ENCODE measurements around the gene EPS8L3. TPM values are rescaled to one million over a fixed set of nuclear protein-coding genes. Genes with fewer than 3 reads are reported as not detected.
A peak's percentile ranks its signal among the peaks of the same experiment; 100 is the strongest.

The EPS8L3 gene
- total RNA-seq, 2 experiments from 2014 or later, result not detected

DNA sequence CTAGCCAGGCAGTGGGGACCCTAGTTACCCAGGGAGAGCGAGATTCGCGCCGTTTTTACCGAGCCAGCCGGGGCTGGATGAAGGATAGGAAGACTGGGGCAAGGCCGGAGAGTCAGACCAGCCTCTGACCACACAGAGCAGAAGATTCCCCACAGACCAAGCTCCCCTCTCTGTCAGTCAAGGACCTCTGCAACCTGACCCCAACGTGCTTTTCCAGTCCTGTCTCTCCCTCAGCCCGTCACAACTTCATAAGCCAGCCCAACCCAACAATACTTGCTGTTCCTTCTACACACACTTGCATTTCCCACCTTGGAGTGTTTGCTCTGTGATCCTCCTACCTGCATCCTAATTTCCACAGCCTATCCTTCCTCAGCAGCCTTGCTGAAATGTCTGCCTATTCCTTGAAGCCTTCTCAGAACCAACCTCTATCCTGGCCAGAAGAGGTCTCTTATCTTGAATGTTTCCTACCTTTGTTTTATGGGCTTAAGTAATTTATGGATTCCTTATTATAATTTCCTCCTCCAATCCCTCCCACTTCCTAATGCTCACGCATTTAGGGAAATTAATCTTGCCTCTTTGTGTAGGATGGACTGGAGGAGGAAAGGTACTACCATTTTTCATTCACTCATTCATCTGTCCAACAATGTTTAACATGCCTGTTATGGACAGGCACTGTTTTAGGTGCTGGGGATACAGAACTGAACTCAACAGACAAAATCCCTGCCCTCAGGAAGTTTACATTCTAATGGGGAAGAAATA lies 22.9 kb downstream of the EPS8L3 start, which contains the start of gene GSTM3:
GSTM3 (minus strand) TSS at position 424 of the 759 bp plus-strand sequence. CDS start 751 bp downstream, outside the sequence.
- Mint-ChIP-seq H3K4me1 (ENCODE audit: low read depth) (peaks cover 8% of the 10 kb centered on the region), H3K9me3 (no peaks in the 10 kb centered on the region), H3K36me3 (ENCODE audit: low read depth) (peaks cover 11% of the 10 kb centered on the region), H3K27ac (peak within 1 kb of the TSS; percentile 79), H3K4me3 (peak within 1 kb of the TSS; percentile 83), H3K27me3 (no peaks in the 10 kb centered on the region)
- TF ChIP-seq, protein P1, sequence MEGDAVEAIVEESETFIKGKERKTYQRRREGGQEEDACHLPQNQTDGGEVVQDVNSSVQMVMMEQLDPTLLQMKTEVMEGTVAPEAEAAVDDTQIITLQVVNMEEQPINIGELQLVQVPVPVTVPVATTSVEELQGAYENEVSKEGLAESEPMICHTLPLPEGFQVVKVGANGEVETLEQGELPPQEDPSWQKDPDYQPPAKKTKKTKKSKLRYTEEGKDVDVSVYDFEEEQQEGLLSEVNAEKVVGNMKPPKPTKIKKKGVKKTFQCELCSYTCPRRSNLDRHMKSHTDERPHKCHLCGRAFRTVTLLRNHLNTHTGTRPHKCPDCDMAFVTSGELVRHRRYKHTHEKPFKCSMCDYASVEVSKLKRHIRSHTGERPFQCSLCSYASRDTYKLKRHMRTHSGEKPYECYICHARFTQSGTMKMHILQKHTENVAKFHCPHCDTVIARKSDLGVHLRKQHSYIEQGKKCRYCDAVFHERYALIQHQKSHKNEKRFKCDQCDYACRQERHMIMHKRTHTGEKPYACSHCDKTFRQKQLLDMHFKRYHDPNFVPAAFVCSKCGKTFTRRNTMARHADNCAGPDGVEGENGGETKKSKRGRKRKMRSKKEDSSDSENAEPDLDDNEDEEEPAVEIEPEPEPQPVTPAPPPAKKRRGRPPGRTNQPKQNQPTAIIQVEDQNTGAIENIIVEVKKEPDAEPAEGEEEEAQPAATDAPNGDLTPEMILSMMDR (IDR thresholded peaks at IDR 0.05), result no peak
- intact Hi-C loops (cut with micrococcal nuclease), result no loop called here
- ATAC-seq (no peak), DNase-seq (no peak)
- ChIA-PET CTCF (interaction anchor here (1.2 to 2.5 kb wide), 3 partner anchors 36 to 103 kb away, joined by 3 to 15 read pairs (median 3); no protein-coding TSS in a partner anchor), POLR2A (no interaction called here)

DNA sequence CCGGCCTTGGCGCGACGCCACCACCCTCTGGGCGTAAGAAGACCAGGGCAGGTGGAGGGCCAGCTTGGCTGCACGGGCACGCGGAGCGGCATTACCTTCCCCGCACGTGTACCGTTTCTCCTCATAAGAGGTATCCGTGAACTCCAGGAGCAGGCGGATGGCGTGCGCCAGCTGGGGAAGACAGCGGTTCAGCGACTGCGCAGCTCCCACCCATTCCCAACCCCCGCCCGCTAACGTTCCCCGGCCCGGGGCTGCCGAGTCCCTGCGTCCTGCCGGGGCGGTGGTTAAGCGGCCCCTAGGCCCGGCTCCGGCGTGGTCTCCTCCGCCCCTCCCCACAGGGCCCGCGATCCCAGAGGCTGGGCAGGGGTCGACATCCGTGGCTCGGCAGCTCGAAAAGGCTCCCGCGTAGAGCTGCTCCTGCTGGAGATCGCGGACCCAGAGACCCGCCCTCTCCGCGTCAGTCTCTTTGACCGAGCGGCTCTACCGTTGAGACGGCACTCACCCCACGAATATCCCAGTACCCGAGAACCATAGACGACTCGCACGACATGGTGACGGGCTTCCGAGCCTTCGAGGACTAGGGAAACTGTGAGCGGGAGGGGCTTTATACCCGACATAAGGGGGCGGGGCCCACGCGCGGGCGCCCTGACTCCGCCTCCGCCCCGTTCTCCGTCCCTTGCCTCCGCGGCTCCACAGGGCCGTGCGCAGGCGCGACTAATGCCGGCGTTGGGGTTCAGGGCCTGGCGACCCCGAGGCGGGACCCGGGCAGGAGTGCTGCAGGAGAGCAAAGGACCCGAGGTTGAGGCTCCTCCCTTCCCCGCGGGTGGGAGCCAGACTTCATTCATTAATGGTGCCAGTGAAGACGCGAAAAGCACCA lies 23.7 kb downstream of the EPS8L3 start:
- TF ChIP-seq, protein P1 (IDR thresholded peaks at IDR 0.05), result no peak
- CTCF ChIA-PET, result interaction anchor here (1.2 to 2.5 kb wide), 5 partner anchors 37 to 245 kb away, joined by 3 to 15 read pairs (median 4); partner anchors contain the start of gene AHCYL1
- H3K9me3 Mint-ChIP-seq, result no peaks in the 10 kb centered on the region
- DNase-seq (peak; percentile 90), ATAC-seq (peak; percentile 99)
- peak overlapping the region; percentile 83 for H3K4me3 Mint-ChIP-seq
- H3K36me3 Mint-ChIP-seq (ENCODE audit: low read depth), result peaks cover 11% of the 10 kb centered on the region
- intact Hi-C loops (cut with micrococcal nuclease), result no loop called here
- H3K27me3 Mint-ChIP-seq, result no peaks in the 10 kb centered on the region
- peak overlapping the region; percentile 79 for H3K27ac Mint-ChIP-seq
- H3K4me1 Mint-ChIP-seq (ENCODE audit: low read depth), result peaks cover 8% of the 10 kb centered on the region
- POLR2A ChIA-PET, result interaction anchor here (0.8 kb wide), 1 partner anchor 11 kb away, joined by 3 read pairs; no protein-coding TSS in a partner anchor

DNA sequence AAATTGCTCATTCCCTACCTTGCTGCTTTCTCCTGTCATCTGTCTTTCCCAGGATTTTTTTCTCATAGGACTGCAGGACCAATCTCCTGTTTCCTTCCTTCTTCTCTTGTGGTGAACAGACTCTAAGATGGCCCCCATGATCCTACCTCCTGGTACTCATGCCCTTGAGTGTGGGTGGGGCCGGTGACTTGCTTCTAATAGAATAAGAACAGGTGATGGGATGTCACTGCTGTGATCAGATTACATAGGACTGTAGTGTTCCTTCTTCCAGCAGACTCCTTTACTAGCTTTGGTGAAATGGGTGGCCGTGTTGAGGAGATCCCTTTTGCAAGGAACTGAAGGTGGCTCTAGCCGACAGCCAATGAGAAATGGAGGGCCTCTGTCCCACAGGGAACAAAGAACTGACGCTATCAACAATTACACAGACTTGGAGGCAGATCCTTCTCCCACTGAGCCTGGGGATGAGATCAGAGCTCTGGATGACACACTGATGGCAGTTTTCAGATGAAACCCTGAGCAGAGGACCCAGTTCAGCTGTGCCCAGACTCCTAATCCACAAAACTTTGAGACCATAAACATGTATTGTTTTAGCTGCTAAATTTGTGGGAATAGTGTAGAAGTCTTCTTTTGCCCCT lies 30.4 kb downstream of the EPS8L3 start:
- Mint-ChIP-seq H3K27me3 (no peaks in the 10 kb centered on the region), H3K4me1 (ENCODE audit: low read depth) (no peaks in the 10 kb centered on the region), H3K27ac (no peak overlapping the region), H3K9me3 (no peaks in the 10 kb centered on the region), H3K4me3 (no peak overlapping the region), H3K36me3 (ENCODE audit: low read depth) (peaks cover 12% of the 10 kb centered on the region)
- intact Hi-C loops (cut with micrococcal nuclease), result no loop called here
- ChIA-PET POLR2A (interaction anchor here (1.3 kb wide), 1 partner anchor 12 kb away, joined by 3 read pairs; no protein-coding TSS in a partner anchor), CTCF (interaction anchor here (2.3 kb wide), 1 partner anchor 93 kb away, joined by 8 read pairs; no protein-coding TSS in a partner anchor)
- no peak for DNase-seq
- no peak for ATAC-seq
- TF ChIP-seq, protein P1 (IDR thresholded peaks at IDR 0.05), result no peak

DNA sequence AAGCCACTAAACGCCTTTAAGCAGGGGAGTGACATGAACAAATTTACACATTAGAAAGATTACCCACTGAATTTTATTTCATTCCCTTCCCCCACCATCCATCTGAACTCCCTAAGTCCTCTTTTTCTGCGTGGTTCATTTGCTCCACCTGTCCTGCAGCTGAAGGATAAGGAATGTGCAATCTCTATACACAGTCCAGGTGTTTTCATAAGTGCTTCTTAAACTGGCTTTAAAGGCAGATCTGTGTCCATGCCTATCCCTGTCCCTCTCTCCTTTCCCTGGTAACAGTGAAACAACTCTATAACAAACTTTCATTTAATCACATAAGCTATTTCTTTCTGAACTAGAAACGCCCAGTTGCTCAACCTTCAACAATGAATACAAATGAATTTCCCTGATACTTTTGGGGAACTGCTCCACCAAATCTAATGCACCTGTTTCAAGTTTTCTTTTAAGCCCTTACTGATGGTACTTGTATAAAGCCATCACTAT lies 31.3 kb downstream of the EPS8L3 start:
- peaks cover 9% of the 10 kb centered on the region for H3K36me3 Mint-ChIP-seq (ENCODE audit: low read depth)
- POLR2A ChIA-PET, result no interaction called here
- CTCF ChIA-PET, result no interaction called here

More for the DNA sequence above, 31.3 kb downstream of the EPS8L3 start:
- no peaks in the 10 kb centered on the region for H3K4me1 Mint-ChIP-seq (ENCODE audit: low read depth)
- no peaks in the 10 kb centered on the region for H3K9me3 Mint-ChIP-seq
- H3K27me3 Mint-ChIP-seq, result no peaks in the 10 kb centered on the region
- H3K27ac Mint-ChIP-seq, result no peak overlapping the region
- no peak for DNase-seq
- H3K4me3 Mint-ChIP-seq, result no peak overlapping the region
- TF ChIP-seq, protein P1 (IDR thresholded peaks at IDR 0.05), result no peak
- no peak for ATAC-seq
- intact Hi-C loops (cut with micrococcal nuclease), result no loop called here

Measured in activated CD8-positive, alpha-beta T cell treated with anti-CD3 and anti-CD28 coated beads for 36 hours (primary cell).